Measurements from ENCODE around the gene C1orf226. TPM values are rescaled to one million over a fixed set of nuclear protein-coding genes. Genes with fewer than 3 reads are reported as not detected.

C1orf226 gene
- total RNA-seq, 2 experiments from 2014 or later: not detected

- Histone ChIP-seq H3K36me3 (ENCODE audit: insufficient read depth, low read length) (no peaks in the 10 kb centered on the region), H3K9me3 (ENCODE audit: control insufficient read depth in 1 of 2, insufficient read depth in 1 of 2, low read length in 2 of 2) (no peaks in the 10 kb centered on the region), H3K4me3 (ENCODE audit: low read length) (no peak overlapping the region), H3K27me3 (ENCODE audit: control insufficient read depth in 1 of 2, insufficient read depth in 2 of 2, low read length in 2 of 2) (peaks cover 0 to 2% of the 10 kb centered on the region in 2 experiments), H3K27ac (ENCODE audit: low read depth in 1 of 2, low read length in 2 of 2) (no peak overlapping the region), H3K4me1 (ENCODE audit: insufficient read depth, low read length) (no peaks in the 10 kb centered on the region)
- no peak for DNase-seq
- TF ChIP-seq CTCF (IDR thresholded peaks at IDR 0.05): no peak
- Mint-ChIP-seq H3K4me1 (ENCODE audit: low read depth) (no peaks in the 10 kb centered on the region), H3K27ac (no peak overlapping the region), H3K27me3 (no peaks in the 10 kb centered on the region), H3K9me3 (no peaks in the 10 kb centered on the region), H3K4me3 (no peak overlapping the region), H3K36me3 (ENCODE audit: low read depth) (no peaks in the 10 kb centered on the region)
- CTCF ChIA-PET: no interaction called here
- ATAC-seq (ENCODE audit: poor library complexity): no peak
- POLR2A ChIA-PET: no interaction called here
- intact Hi-C loops (cut with DNase I, micrococcal nuclease): no loop called here
Measured at GRCh38 chr1:162381941-162382750, 618 bp downstream of the C1orf226 start.

GRCh38 chr1:162383091-162383490 is 1.6 kb downstream of the C1orf226 start:
- Histone ChIP-seq H3K27me3 (ENCODE audit: control insufficient read depth in 1 of 2, insufficient read depth in 2 of 2, low read length in 2 of 2) (peaks cover under 1 to 2% of the 10 kb centered on the region in 2 experiments), H3K9me3 (ENCODE audit: control insufficient read depth in 1 of 2, insufficient read depth in 1 of 2, low read length in 2 of 2) (no peaks in the 10 kb centered on the region), H3K4me1 (ENCODE audit: insufficient read depth, low read length) (no peaks in the 10 kb centered on the region), H3K27ac (ENCODE audit: low read depth in 1 of 2, low read length in 2 of 2) (no peak overlapping the region), H3K4me3 (ENCODE audit: low read length) (no peak overlapping the region), H3K36me3 (ENCODE audit: insufficient read depth, low read length) (no peaks in the 10 kb centered on the region)
- ATAC-seq (ENCODE audit: poor library complexity) (no peak), DNase-seq (no peak)
- Mint-ChIP-seq H3K27me3 (peaks cover 5% of the 10 kb centered on the region), H3K4me1 (ENCODE audit: low read depth) (no peaks in the 10 kb centered on the region), H3K36me3 (ENCODE audit: low read depth) (no peaks in the 10 kb centered on the region), H3K9me3 (no peaks in the 10 kb centered on the region), H3K4me3 (no peak overlapping the region), H3K27ac (no peak overlapping the region)
- POLR2A ChIA-PET: no interaction called here
- CTCF ChIA-PET: no interaction called here
- no peak for TF ChIP-seq CTCF (IDR thresholded peaks at IDR 0.05)
- intact Hi-C loops (cut with DNase I, micrococcal nuclease): no loop called here

GRCh38 chr1:162383516-162383915 is 2.0 kb downstream of the C1orf226 start:
- Mint-ChIP-seq H3K4me3 (no peak overlapping the region), H3K27ac (no peak overlapping the region), H3K4me1 (ENCODE audit: low read depth) (no peaks in the 10 kb centered on the region), H3K36me3 (ENCODE audit: low read depth) (no peaks in the 10 kb centered on the region), H3K27me3 (peaks cover 7% of the 10 kb centered on the region), H3K9me3 (no peaks in the 10 kb centered on the region)
- no peak for DNase-seq
- TF ChIP-seq CTCF (IDR thresholded peaks at IDR 0.05): no peak
- POLR2A ChIA-PET: no interaction called here
- intact Hi-C loops (cut with DNase I, micrococcal nuclease): no loop called here
- H3K4me3 ChIP-seq (ENCODE audit: low read length): no peak overlapping the region
- H3K27me3 ChIP-seq (ENCODE audit: control insufficient read depth in 1 of 2, insufficient read depth in 2 of 2, low read length in 2 of 2): peaks cover 2 to 5% of the 10 kb centered on the region in 2 experiments
- H3K36me3 ChIP-seq (ENCODE audit: insufficient read depth, low read length): no peaks in the 10 kb centered on the region
- H3K27ac ChIP-seq (ENCODE audit: low read depth in 1 of 2, low read length in 2 of 2): no peak overlapping the region
- CTCF ChIA-PET: no interaction called here
- H3K4me1 ChIP-seq (ENCODE audit: insufficient read depth, low read length): no peaks in the 10 kb centered on the region
- ATAC-seq (ENCODE audit: poor library complexity): no peak
- H3K9me3 ChIP-seq (ENCODE audit: control insufficient read depth in 1 of 2, insufficient read depth in 1 of 2, low read length in 2 of 2): no peaks in the 10 kb centered on the region

Measured in CD4-positive, alpha-beta T cell (primary cell).